OCI-LY1 (cell line): ENCODE results near the gene SLC12A8.

Experiments used
- H2AFZ ChIP-seq: fragments of 200-600 bp; sonication (generic), shearing (Covaris generic); 2 replicates; pipeline ENCODE4 v1.6.0; 2014; ENCODE audit warnings: antibody characterized with exemption, mild to moderate bottlenecking, low read length
- H3F3A ChIP-seq: fragments of 200-600 bp; sonication (generic), shearing (Covaris generic); 2 replicates; pipeline ENCODE4 v1.6.0; 2014; ENCODE audit warnings: mild to moderate bottlenecking, antibody characterized with exemption, low read length, moderate library complexity; ENCODE audit not compliant: insufficient read depth
- H3K27ac ChIP-seq: fragments of 200-600 bp; sonication (generic); 2 replicates; pipeline ENCODE4 v1.5.1; 2014; ENCODE audit warnings: low read length, mixed run types, mild to moderate bottlenecking, low read depth; ENCODE audit not compliant: poor library complexity, severe bottlenecking
- H3K27me3 ChIP-seq: fragments of 200-600 bp; sonication (generic); 2 replicates; pipeline ENCODE4 v1.6.0; 2014; ENCODE audit warnings: antibody characterized with exemption, mild to moderate bottlenecking, low read length, moderate library complexity; ENCODE audit not compliant: insufficient read depth
- H3K36me3 ChIP-seq: fragments of 200-600 bp; sonication (generic); 2 replicates; pipeline ENCODE4 v1.6.1; 2014; ENCODE audit warnings: mild to moderate bottlenecking, antibody characterized with exemption, low read length, moderate library complexity, mixed read lengths; ENCODE audit not compliant: insufficient read depth
- H3K4me1 ChIP-seq: fragments of 200-600 bp; sonication (generic); 2 replicates; pipeline ENCODE4 v1.5.1; 2014; ENCODE audit warnings: mild to moderate bottlenecking, low read length, moderate library complexity; ENCODE audit not compliant: insufficient read depth, severe bottlenecking
- H3K4me2 ChIP-seq: fragments of 200-600 bp; sonication (generic), shearing (Covaris generic); 2 replicates; pipeline ENCODE4 v1.6.1; 2014; ENCODE audit warnings: low read length
- H3K4me3 ChIP-seq: fragments of 200-600 bp; sonication (generic); 2 replicates; pipeline ENCODE4 v1.5.1; 2014; ENCODE audit warnings: low read length, low read depth, mild to moderate bottlenecking, mixed read lengths; ENCODE audit not compliant: poor library complexity, severe bottlenecking
- H3K79me2 ChIP-seq: fragments of 200-600 bp; shearing (Covaris generic); 2 replicates; pipeline ENCODE4 v1.6.1; 2016; ENCODE audit warnings: mixed run types, low read length, mixed read lengths; ENCODE audit not compliant: insufficient read depth
- H3K9ac ChIP-seq: fragments of 200-600 bp; sonication (generic), shearing (Covaris generic); 2 replicates; pipeline ENCODE4 v1.6.1; 2014; ENCODE audit warnings: mild to moderate bottlenecking, low read length, mixed read lengths
- H3K9me2 ChIP-seq: fragments of 200-600 bp; sonication (generic), shearing (Covaris generic); 2 replicates; pipeline ENCODE4 v1.6.1; 2014; ENCODE audit warnings: low read depth, mild to moderate bottlenecking, low read length, mixed read lengths
- H3K9me3 ChIP-seq: fragments of 200-600 bp; shearing (Covaris generic); 2 replicates; pipeline ENCODE4 v1.6.1; 2014; ENCODE audit warnings: low read length, mixed read lengths
- H4K20me1 ChIP-seq: fragments of 200-600 bp; sonication (generic), shearing (Covaris generic); 2 replicates; pipeline ENCODE4 v1.6.0; 2016; ENCODE audit warnings: mild to moderate bottlenecking, low read length; ENCODE audit not compliant: insufficient read depth
- EZH2 ChIP-seq: fragments of 200-600 bp; sonication (generic), shearing (Covaris generic); IDR thresholded peaks from 2 replicates; pipeline ENCODE4 v1.8.0; 2017; ENCODE audit warnings: borderline replicate concordance, mixed run types, mild to moderate bottlenecking, antibody characterized with exemption, low read length, moderate library complexity, mixed read lengths
- TF ChIP-seq, protein P1 (sequence below): fragments of 200-600 bp; sonication (generic), shearing (Covaris generic); IDR thresholded peaks from 2 replicates; pipeline ENCODE4 v1.5.1; 2017; ENCODE audit warnings: mild to moderate bottlenecking, antibody characterized with exemption, low read length, moderate library complexity, mixed read lengths

The SLC12A8 gene

DNA sequence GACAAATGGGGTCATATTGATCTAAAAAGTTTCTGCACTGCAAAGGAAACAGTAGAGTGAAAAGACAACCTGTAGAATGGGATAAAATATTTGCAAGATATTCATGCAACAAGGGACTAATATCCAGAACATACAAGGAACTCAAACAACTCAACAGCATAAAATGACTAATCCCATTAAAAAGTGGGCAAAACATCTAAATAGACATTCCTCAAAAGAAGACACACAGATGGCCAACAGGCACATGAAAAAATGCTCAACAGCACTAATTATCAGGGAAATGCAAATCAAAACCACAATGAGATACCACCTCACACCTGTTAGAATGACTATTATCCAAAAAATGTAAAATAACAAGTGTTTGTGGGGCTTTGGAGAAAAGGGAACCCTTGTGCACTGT, 8.8 kb downstream of the SLC12A8 start:
- no peak overlapping the region for H2AFZ ChIP-seq
- TF ChIP-seq EZH2: no peak
- TF ChIP-seq, protein P1, sequence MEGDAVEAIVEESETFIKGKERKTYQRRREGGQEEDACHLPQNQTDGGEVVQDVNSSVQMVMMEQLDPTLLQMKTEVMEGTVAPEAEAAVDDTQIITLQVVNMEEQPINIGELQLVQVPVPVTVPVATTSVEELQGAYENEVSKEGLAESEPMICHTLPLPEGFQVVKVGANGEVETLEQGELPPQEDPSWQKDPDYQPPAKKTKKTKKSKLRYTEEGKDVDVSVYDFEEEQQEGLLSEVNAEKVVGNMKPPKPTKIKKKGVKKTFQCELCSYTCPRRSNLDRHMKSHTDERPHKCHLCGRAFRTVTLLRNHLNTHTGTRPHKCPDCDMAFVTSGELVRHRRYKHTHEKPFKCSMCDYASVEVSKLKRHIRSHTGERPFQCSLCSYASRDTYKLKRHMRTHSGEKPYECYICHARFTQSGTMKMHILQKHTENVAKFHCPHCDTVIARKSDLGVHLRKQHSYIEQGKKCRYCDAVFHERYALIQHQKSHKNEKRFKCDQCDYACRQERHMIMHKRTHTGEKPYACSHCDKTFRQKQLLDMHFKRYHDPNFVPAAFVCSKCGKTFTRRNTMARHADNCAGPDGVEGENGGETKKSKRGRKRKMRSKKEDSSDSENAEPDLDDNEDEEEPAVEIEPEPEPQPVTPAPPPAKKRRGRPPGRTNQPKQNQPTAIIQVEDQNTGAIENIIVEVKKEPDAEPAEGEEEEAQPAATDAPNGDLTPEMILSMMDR: no peak
- H3K4me1 ChIP-seq: no peaks in the 10 kb centered on the region
- 0 out of 2 replicates have a peak, but pooled peaks cover 4% of the 10 kb centered on the region for H3K27me3 ChIP-seq
- H4K20me1 ChIP-seq: no peaks in the 10 kb centered on the region
- H3K27ac ChIP-seq: no peak overlapping the region
- no peaks in the 10 kb centered on the region for H3K9me2 ChIP-seq
- H3K79me2 ChIP-seq: no peaks in the 10 kb centered on the region
- no peak overlapping the region for H3K4me3 ChIP-seq
- H3K9me3 ChIP-seq: no peaks in the 10 kb centered on the region
- no peaks in the 10 kb centered on the region for H3K36me3 ChIP-seq
- no peak overlapping the region for H3K9ac ChIP-seq
- H3F3A ChIP-seq: no peaks in the 10 kb centered on the region
- H3K4me2 ChIP-seq: no peak overlapping the region

DNA sequence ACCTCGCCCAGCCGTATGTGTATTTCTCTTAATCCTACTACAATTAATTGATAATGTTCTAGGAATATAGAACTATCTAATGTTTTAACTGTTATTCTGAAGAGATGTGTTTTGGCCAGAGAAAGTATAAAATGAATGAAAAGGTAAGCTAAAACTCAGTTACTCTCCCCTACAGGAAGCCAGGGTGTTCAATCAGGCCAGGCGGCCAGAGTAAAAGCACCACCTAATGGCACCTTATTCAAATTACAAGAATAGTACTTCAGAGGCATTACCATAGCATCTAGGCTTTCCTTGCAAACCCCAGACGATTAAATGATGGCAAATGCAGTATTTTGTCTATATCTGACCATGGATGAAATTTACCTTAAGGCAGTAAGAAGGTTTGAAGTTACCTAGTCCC, 10.4 kb downstream of the SLC12A8 start:
- H3K9me3 ChIP-seq: no peaks in the 10 kb centered on the region
- no peak overlapping the region for H3K4me3 ChIP-seq
- no peak overlapping the region for H3K4me2 ChIP-seq
- H3K4me1 ChIP-seq: no peaks in the 10 kb centered on the region
- H3K9ac ChIP-seq: no peak overlapping the region
- H3K36me3 ChIP-seq: no peaks in the 10 kb centered on the region
- H4K20me1 ChIP-seq: no peaks in the 10 kb centered on the region
- no peak for TF ChIP-seq EZH2
- TF ChIP-seq, protein P1: peak; percentile 56; the same call in 1 of the 2 replicates
- no peak overlapping the region for H3K27ac ChIP-seq
- no peak overlapping the region for H2AFZ ChIP-seq
- H3F3A ChIP-seq: no peaks in the 10 kb centered on the region
- 0 out of 2 replicates have a peak, but pooled peaks cover 4% of the 10 kb centered on the region for H3K27me3 ChIP-seq
- H3K9me2 ChIP-seq: no peaks in the 10 kb centered on the region
- no peaks in the 10 kb centered on the region for H3K79me2 ChIP-seq

DNA sequence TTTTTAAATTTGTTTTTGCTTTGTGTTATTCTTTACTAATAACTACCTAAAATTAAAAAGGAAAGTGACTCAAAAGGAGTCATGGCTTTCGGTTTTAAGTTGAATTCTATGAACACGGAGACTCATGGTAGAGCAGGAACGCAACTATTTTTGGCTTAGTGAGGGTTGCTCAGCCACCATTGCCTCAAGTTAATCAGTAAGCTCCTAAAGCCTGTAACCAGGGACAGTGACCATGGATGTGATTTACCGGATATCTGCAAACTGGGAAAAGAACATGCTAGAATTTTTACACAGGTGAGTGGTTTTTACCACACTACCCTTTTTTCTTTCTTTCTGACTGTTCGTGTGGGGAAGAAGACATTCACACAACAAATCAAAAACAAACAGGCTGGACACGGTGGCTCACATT, 11.8 kb downstream of the SLC12A8 start:
- Histone ChIP-seq H3K4me2 (no peak overlapping the region), H3K4me1 (no peaks in the 10 kb centered on the region), H3K4me3 (no peak overlapping the region), H3K9me2 (no peaks in the 10 kb centered on the region), H4K20me1 (no peaks in the 10 kb centered on the region), H3F3A (no peaks in the 10 kb centered on the region), H2AFZ (no peak overlapping the region), H3K79me2 (no peaks in the 10 kb centered on the region), H3K9ac (no peak overlapping the region), H3K27ac (no peak overlapping the region), H3K9me3 (no peaks in the 10 kb centered on the region), H3K36me3 (no peaks in the 10 kb centered on the region), H3K27me3 (0 out of 2 replicates have a peak, but pooled peaks cover 4% of the 10 kb centered on the region)
- no peak for TF ChIP-seq EZH2
- TF ChIP-seq, protein P1: no peak
